ENCODE data around the gene EMILIN3. TPM values are rescaled to one million over a fixed set of nuclear protein-coding genes. Genes with fewer than 3 reads are reported as not detected.

EMILIN3 gene
- total and polyA plus RNA-seq, 12 donors, result 0.20 to 6.4 (median 2.8) TPM

- Histone ChIP-seq H3K4me3 (no peak overlapping the region), H3K4me1 (peaks cover 0 to 69% (median 55%) of the 10 kb centered on the region in 9 donors), H3K36me3 (peaks cover 0 to 92% (median 21%) of the 10 kb centered on the region in 9 donors), H3K27ac (peak overlapping the region in 1 of 10 donors; percentile 37), H3K27me3 (no peaks in the 10 kb centered on the region), H3K9me3 (no peaks in the 10 kb centered on the region)
- TF ChIP-seq CTCF (IDR thresholded peaks at IDR 0.05), result no peak
- 72 to 81% methylated on average over 10 of the region's 10 CpGs for WGBS, 2 donors
- intact Hi-C loops (cut with DNase I), result loop anchor here in 2 of 10 donors (10.0 kb wide), 2 partner anchors 233 to 273 kb away; partner anchors contain the start of gene PLCG1 (in 1 of the 2)
- ATAC-seq (no peak), DNase-seq (no peak)
These were observed 41.0 kb upstream of the EMILIN3 start for GRCh38 chr20:41407607-41408006.

DNA sequence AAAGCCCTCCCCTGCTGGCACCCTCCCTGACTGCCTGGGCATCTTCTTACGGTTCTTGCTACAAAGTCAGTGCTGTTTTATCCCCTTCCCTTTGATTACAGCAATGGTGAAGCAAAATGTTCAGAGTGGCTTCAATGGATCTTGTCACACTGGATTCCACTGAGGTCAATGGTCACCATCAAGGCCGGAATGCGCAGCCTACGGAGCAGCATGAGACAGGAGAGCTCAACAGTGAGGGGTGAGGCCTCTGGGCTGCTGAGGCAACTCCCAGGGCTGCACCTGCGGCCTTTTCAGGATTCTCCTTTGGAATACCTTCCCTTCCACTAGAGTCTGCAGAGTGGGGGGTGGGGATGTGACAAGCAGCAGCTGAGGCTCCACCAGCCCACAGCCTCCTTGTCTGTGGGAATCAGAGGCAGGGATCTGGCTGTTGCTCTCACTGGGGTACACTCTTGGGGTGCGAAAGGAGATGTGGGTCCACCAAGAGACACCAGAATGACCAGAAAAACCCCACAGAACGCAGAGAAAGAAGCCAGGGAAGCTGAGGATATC is 40.4 kb upstream of the EMILIN3 start:
- peak overlapping the region in 4 of 10 donors; percentile 5 to 61 (median 30) for H3K27ac ChIP-seq
- H3K4me1 ChIP-seq, result peaks cover 0 to 65% (median 51%) of the 10 kb centered on the region in 9 donors
- H3K27me3 ChIP-seq, result no peaks in the 10 kb centered on the region
- peaks cover 0 to 90% (median 21%) of the 10 kb centered on the region in 9 donors for H3K36me3 ChIP-seq
- ATAC-seq (no peak), DNase-seq (no peak)
- 89 to 94% methylated on average over 7 of the region's 7 CpGs for WGBS, 2 donors
- H3K9me3 ChIP-seq, result no peaks in the 10 kb centered on the region
- H3K4me3 ChIP-seq, result no peak overlapping the region
- TF ChIP-seq CTCF (IDR thresholded peaks at IDR 0.05), result no peak
- intact Hi-C loops (cut with DNase I), result loop anchor here in 2 of 10 donors (10.0 kb wide), 2 partner anchors 232 to 272 kb away; partner anchors contain the start of gene PLCG1 (in 1 of the 2)

DNA sequence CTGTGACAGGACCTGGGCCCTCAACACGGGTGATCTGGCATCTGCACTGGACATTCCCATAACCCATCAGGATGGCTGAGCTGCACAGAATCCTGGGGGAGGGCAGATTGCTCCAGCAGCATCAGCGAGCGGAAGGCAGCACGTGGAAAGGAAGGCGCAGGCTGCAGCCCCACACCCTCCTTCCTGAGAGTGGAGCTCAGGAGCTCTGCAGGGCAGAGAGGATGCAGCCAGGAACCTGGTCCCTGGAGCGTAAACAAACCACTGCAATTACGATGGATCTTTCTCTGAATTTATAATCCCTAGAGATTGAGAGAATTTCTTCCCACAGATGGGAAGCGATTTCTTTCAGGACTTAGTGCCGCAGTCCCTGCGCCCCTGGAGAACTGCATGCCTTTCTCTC is 39.7 kb upstream of the EMILIN3 start:
- no peak for TF ChIP-seq CTCF (IDR thresholded peaks at IDR 0.05)
- ATAC-seq (peak in 7 of 8 donors; percentile 19 to 62 (median 56)), DNase-seq (no peak)
- Histone ChIP-seq H3K4me1 (peaks cover 0 to 59% (median 45%) of the 10 kb centered on the region in 9 donors), H3K27ac (peak overlapping the region in 4 of 10 donors; percentile 22 to 61 (median 38)), H3K9me3 (no peaks in the 10 kb centered on the region), H3K27me3 (no peaks in the 10 kb centered on the region), H3K4me3 (no peak overlapping the region), H3K36me3 (peaks cover 0 to 91% (median 21%) of the 10 kb centered on the region in 9 donors)
- intact Hi-C loops (cut with DNase I), result loop anchor here in 2 of 10 donors (10.0 kb wide), 2 partner anchors 232 to 272 kb away; partner anchors contain the start of gene PLCG1 (in 1 of the 2)
- WGBS, 2 donors, result 51 to 55% methylated on average over 10 of the region's 10 CpGs

DNA sequence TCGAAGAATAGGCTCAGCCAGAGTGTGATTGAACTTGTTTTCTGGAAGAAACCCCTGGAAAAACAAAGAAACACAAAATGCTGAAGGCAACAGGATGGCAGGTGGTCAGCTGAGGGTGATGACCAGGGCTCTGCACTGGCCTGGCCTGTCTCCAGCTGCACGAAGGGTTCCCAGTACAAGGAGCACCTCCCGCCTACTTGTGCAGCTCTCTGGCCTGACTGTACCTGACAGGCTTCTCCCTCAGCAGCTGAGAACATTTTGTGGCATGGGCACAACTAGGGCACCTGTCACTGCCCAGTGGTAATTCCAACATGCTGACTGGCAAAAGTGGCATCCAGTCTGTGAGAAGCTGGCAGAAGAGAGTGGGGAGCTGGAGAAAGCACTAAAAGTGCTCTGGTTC is 38.8 kb upstream of the EMILIN3 start:
- no peak for TF ChIP-seq CTCF (IDR thresholded peaks at IDR 0.05)
- H3K36me3 ChIP-seq, result peaks cover 0 to 84% (median 21%) of the 10 kb centered on the region in 9 donors
- H3K27me3 ChIP-seq, result no peaks in the 10 kb centered on the region
- H3K27ac ChIP-seq, result peak overlapping the region in 3 of 10 donors; percentile 2 to 40 (median 37)
- peak in 6 of 8 donors; percentile 25 to 83 (median 57) for ATAC-seq
- no peak for DNase-seq
- 75 to 85% methylated on average over 3 of the region's 3 CpGs for WGBS, 2 donors
- H3K4me1 ChIP-seq, result peaks cover 0 to 50% (median 39%) of the 10 kb centered on the region in 9 donors
- no peak overlapping the region for H3K4me3 ChIP-seq
- H3K9me3 ChIP-seq, result no peaks in the 10 kb centered on the region
- intact Hi-C loops (cut with DNase I), result loop anchor here in 2 of 10 donors (10.0 kb wide), 2 partner anchors 231 to 271 kb away; partner anchors contain the start of gene PLCG1 (in 1 of the 2)

Measured in heart right ventricle (tissue), 16 donors.